ENCODE results near the gene RAD52.

RAD52 gene

DNA sequence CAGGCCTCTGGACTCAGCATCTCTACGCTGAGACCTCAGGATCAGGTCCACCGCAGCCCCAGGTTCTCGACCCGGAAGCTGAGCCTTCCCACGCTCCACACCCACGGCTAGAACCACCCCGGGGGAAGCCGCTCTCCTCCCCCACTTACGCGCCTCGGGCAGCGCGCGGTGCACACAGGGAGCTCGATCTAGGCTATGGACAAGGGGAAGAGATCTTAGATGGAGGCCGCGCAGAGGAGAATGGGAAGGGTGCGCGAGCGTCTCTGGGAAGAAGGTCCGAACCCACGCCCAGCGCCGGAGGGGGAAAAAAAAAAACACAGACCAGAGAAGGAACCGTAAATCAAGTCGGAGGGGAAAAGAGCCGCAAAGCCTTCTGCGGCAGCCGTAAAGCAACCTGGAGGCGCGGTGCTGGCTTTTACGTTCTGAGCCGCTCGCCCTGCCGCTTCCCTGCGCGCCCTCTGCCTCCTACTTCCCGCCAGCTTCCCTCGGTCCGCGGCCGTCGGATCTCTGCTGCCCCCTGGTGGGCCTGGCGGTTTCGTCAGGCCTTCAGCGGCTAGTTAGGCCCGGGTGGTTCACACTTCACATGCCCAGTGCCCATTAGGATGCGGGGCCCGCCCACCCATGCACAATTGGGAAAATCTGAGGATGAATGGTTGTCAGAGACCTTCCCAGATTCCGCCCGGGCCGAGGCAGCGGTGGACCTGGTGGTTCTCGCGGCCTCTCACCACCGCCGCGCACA is at the start of gene RAD52:
RAD52 (minus strand) TSS at position 242 of the 739 bp plus-strand sequence. CDS start 16,636 bp downstream, outside the sequence.
- peak; percentile 86 to 93 for DNase-seq

- no peak for DNase-seq
These were observed 48.8 kb upstream of the RAD52 start for GRCh38 chr12:998020-998874.

- DNase-seq: no peak
These were observed 48.0 kb upstream of the RAD52 start for GRCh38 chr12:997505-997904.

DNA sequence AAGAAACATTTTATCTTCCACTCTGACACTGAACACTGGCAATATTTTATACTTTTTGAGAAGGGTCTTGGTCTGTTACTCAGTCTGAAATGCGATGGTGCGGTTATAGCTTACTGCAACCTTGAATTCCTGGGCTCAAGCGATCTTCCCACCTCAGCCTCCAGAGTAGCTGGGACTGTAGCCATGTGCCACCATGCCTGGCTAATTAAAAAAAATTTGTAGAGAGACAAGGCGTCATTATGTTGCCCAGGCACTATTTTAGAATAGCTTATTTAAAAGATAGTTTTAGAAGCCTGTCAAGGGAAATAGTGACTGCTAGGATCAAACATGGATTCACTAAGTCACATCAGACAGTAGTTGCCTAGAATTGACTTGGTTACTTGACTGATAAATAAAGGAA is 47.4 kb upstream of the RAD52 start:
- DNase-seq: no peak

DNA sequence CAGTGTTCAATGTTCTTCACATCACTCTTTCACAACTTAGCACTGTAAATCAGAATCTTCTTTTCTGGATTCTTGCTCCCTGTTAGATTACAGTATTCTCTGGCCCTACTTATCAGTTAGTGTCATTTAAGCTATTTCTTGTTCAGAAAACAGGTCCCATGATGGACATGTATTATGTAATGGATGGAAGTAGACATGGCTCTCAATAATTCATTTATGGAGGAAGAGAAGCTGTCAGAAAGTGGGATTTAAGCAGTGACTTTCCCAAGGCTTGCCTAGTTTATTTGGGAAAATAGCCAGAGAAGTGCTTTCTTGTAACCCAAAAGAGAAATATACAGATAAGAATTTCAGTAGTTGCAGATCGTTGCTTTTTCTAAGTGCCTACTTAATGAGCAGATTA is 43.2 kb upstream of the RAD52 start:
- no peak for DNase-seq

DNA sequence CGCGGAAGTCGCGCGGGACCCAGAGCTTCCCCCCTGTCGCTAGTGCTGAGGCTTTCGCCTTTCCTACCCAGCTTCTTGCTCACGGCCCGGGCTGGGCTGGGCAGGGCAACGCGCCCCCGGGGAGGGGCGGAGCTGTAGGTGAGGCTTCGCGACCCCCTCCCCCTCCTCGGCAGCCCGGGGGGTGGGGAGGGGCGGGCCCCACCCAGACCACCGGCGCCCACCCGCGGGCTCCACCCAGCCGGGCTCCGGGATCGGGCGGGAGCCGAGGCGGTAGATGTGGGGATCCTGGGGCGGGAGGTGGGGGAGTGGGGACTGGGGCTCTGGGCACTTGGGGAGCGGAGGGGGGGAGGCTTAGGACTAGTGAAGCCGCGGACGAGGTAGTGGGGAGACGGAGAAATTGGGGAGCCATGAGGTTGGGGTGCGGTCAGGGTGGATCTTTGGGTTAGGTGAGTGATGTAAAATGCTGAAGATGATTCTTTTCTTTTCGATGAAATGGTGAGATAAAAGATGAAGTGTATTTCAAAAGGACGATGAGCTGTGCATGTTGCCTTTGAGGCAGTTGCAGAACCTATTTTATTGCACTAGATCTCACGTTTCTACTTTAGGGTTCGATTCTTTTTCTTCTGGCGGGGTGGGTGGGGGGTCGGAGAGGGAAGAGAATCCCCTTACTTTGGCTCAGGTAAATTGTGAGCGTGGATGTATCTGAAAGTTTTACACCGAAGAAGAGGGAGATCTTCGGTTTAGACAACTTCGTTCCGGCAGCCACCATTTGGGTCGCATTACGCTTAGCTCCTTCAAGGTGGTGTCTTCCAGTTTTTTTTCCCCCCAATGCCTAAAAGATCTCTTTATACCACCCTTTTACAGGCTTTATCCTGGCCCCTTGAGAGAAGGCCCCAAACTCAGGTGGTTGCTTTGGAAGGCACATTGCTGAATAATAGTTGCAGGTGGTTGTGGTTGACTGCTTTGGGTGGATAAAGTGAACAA is 42.1 kb upstream of the RAD52 start:
- DNase-seq: no peak

GRCh38 chr12:990661-991349 is 41.3 kb upstream of the RAD52 start, which contains the start of gene ERC1:
Gene ERC1 (plus strand): TSS chr12:991223. CDS start chr12:1027904, 36,681 bp downstream.
- DNase-seq: peak in 1 of 2 experiments; percentile 21

GRCh38 chr12:989751-990660 is 40.5 kb upstream of the RAD52 start:
- no peak for DNase-seq

DNA sequence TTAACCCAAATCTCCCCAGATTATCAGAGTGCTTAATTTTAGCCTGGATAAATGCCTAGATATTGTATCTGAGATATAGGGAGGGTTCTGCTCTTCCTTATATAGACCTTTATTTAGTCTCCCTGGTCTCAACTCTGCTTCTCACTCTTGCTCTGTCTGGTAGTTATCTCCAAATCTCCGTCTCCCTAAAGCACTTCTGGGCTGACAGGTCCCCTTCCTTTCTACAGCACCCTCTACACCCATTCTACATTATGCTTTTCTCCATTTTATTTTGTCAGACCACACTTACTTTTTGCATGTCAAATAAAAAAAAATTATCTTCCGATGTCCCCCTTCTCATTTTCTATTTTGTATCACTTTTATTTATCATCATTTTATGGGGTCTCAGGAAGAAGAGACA is 39.6 kb upstream of the RAD52 start:
- DNase-seq: no peak

- DNase-seq: no peak
These were observed 39.2 kb upstream of the RAD52 start for GRCh38 chr12:988646-989045.

GRCh38 chr12:981961-982360 is 32.5 kb upstream of the RAD52 start:
- no peak for DNase-seq

DNA sequence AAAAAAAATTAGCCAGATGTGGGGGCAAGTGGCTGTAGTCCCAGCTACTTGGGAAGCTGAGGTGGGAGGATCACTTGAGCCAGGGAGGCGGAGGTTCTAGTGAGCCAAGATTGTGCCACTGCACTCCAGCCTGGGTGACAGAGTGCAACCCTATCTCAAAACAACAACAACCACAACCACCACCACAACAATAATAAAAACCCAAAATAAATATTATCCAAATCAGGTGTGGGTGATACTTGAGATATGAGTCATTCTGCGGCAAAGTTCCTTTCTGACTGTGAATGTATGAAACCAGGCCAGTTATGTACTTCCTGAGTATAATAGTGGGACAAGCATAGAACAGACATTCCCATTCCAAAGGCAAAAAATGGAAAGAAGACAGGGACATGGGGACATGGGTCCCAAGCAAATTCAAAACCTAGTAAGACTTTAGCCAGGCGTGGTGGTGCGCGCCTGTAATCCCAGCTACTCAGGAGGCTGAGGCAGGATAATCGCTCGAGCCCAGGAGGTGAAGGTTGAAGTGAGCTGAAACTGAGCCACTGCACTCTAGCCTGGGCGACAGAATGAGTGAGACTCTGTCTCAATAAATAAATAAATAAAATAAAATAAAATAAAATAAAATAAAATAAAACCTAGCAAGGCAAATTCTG is 31.8 kb upstream of the RAD52 start:
- no peak for DNase-seq

DNA sequence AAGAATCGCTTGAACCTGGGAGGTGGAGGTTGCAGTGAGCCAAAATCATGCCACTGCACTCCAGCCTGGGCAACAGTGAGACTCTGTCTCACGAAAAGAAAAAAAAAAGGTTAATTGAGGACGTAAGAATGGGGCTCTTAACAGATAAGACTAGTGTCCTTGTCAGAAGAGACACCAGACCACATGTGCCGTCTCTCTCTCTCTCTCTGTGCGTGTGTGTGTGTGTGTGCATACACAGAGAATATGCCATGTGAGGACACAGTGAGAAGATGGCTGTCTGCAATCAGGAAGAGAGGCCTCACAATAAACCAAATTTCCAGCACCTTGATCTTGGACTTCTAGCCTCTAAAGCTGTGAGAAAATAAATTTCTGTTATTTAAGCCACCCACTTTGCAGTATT is 29.9 kb upstream of the RAD52 start:
- no peak for DNase-seq

- no peak for DNase-seq
These were observed 27.7 kb upstream of the RAD52 start for GRCh38 chr12:977156-977555.

GRCh38 chr12:976644-977043 is 27.1 kb upstream of the RAD52 start:
- DNase-seq: no peak

- DNase-seq: no peak
These were observed 24.9 kb upstream of the RAD52 start for GRCh38 chr12:974271-974862.

DNA sequence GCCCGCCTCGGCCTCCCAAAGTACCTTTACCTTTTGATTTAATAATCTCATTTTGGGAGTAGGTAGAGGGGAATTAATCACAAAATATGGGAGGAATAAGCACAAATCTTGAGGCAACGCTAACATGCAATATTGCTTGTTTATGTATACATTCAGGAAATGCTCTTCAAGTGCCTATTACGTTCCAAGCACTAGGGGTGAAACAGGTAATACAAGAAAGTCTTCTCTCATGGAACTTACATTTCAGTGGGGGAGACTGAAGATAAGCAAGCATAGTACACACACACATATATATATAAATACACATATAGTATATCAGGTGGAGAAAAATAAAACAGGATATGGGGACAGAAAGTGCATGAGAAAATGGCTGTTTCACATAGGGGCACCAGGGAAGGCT is 22.5 kb upstream of the RAD52 start:
- DNase-seq: no peak

DNA sequence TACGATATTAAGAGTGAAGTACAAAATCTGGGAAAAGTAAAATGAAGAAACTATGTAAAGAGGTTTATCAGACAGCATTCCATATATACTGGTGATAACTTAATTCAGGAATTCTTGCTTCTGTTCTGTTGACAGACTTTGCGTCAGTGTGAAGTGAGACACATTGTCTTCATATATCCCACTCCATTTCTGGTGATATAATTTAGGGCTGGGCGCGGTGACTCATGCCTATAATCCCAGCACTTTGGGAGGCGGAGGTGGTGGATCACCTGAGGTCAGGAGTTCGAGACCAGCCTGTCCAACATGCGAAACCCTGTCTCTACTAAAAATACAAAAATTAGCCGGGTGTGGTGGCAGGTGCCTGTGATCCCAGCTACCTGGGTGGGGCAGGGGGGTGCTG is 20.3 kb upstream of the RAD52 start:
- DNase-seq: no peak

DNA sequence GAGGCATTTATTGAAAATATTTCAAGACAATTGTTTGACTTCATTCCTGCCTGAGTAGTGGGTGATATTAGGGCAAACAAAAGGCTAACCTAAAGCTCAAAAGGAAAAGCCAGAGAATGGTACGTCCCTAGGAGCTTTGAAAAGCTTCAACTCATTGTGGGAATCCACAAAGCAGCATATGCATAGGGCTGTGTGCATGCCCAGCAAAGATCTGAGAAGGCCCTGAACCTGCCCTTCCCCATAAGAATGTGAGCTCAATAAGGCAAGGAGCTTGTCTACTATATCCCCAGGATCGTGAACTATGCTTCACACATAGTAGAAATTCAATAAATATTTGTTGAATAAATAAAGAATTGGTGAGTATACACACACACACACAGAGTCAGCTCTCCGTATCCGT is 19.1 kb upstream of the RAD52 start:
- DNase-seq: no peak

GRCh38 chr12:967641-968040 is 18.1 kb upstream of the RAD52 start:
- no peak for DNase-seq

All from cerebellar nuclear complex (tissue), 1 donor.